Fibroblast of lung (primary cell): ENCODE results near the gene NTSR2. TPM values are rescaled to one million over a fixed set of nuclear protein-coding genes. Genes with fewer than 3 reads are reported as not detected.

Experiments
- DNase-seq, 2 donors: peaks; one replicate each; pipeline versions ENCODE4 v3.0.0 to v3.0.0-alpha.2; 2010; ENCODE audit warnings: low read depth in 2 of 2
- H2AFZ ChIP-seq: 2 replicates; pipeline ENCODE4 v1.5.1; 2012; ENCODE audit warnings: low read length, control low read depth, inconsistent platforms
- H3K27ac ChIP-seq: 2 replicates; pipeline ENCODE4 v1.5.1; 2011; ENCODE audit warnings: low read length, control low read depth; ENCODE audit not compliant: insufficient read depth
- H3K27me3 ChIP-seq: 2 replicates; pipeline ENCODE4 v1.5.1; 2011; ENCODE audit warnings: mild to moderate bottlenecking, low read length; ENCODE audit not compliant: control insufficient read depth, insufficient read depth
- H3K36me3 ChIP-seq: 2 replicates; pipeline ENCODE4 v1.5.1; 2011; ENCODE audit warnings: low read length; ENCODE audit not compliant: control insufficient read depth, insufficient read depth
- H3K4me1 ChIP-seq: 2 replicates; pipeline ENCODE4 v1.5.1; 2011; ENCODE audit warnings: low read length; ENCODE audit not compliant: control insufficient read depth, insufficient read depth; ENCODE audit errors: extremely low read depth
- H3K4me2 ChIP-seq: 2 replicates; pipeline ENCODE4 v1.5.1; 2011; ENCODE audit warnings: low read length, control low read depth; ENCODE audit not compliant: insufficient read depth; ENCODE audit errors: extremely low read depth
- H3K4me3 ChIP-seq, 4 experiments: fragments of 200-600 bp in 1 of 4; sonication (generic) in 1 of 4; replicated peaks in 1 of 4; 2 replicates each; pipeline ENCODE4 v1.5.1; 2011 to 2016; ENCODE audit warnings: low read length in 4 of 4, low read depth in 3 of 4, mild to moderate bottlenecking in 3 of 4, control low read depth in 2 of 4, inconsistent platforms in 1 of 4, mixed read lengths in 1 of 4; ENCODE audit not compliant: insufficient read depth in 1 of 4; ENCODE audit errors: control extremely low read depth in 1 of 4
- H3K79me2 ChIP-seq: 2 replicates; pipeline ENCODE4 v1.5.1; 2012; ENCODE audit warnings: mild to moderate bottlenecking, low read length, inconsistent platforms; ENCODE audit not compliant: control insufficient read depth, insufficient read depth
- H3K9ac ChIP-seq: 2 replicates; pipeline ENCODE4 v1.5.1; 2011; ENCODE audit warnings: mild to moderate bottlenecking, low read length, control low read depth; ENCODE audit not compliant: insufficient read depth
- H3K9me3 ChIP-seq: 2 replicates; pipeline ENCODE4 v1.5.1; 2012; ENCODE audit warnings: low read depth, low read length; ENCODE audit not compliant: control insufficient read depth, insufficient read depth
- H4K20me1 ChIP-seq: 2 replicates; pipeline ENCODE4 v1.5.1; 2011; ENCODE audit warnings: low read length; ENCODE audit not compliant: control insufficient read depth, insufficient read depth; ENCODE audit errors: extremely low read depth
- CTCF ChIP-seq, 2 donors: IDR thresholded peaks in 1 of 2; conservative IDR thresholded peaks in 1 of 2; 1 replicate in 1 of 2; 2 replicates in 1 of 2; pipeline ENCODE4 v1.5.1; 2011 to 2012; ENCODE audit warnings: low read length in 2 of 2, control low read depth in 1 of 2, inconsistent platforms in 1 of 2, low read depth in 1 of 2, mild to moderate bottlenecking in 1 of 2
- EZH2 ChIP-seq: IDR thresholded peaks from 2 replicates; pipeline ENCODE4 v1.5.1; 2012; ENCODE audit warnings: low read length, control low read depth, mild to moderate bottlenecking; ENCODE audit errors: missing control alignments
- polyA plus RNA-seq, 2 donors: library from polyadenylated mRNA; depleted of rRNA in 1 of 2; stranded (reverse) in 1 of 2; unstranded in 1 of 2; fragments of >200 nt; gene quantifications; 2 replicates each; pipeline ENCODE4 v1.2.1, GENCODE V29; 2011 to 2012; ENCODE audit warnings: missing spikeins in 1 of 2
- total RNA-seq: library from RNA; depleted of rRNA; stranded (reverse); fragments of >200 nt; gene quantifications from 2 replicates; pipeline ENCODE4 v1.2.1, GENCODE V29; 2014

The NTSR2 gene
- total and polyA plus RNA-seq, 2 donors (not counting 1 experiment from before 2014, with no cell fraction given): not detected

- H3K9ac ChIP-seq: no peak overlapping the region
- H2AFZ ChIP-seq: no peak overlapping the region
- H3K27me3 ChIP-seq: no peaks in the 10 kb centered on the region
- TF ChIP-seq CTCF (conservative IDR thresholded peaks at IDR 0.05 in 1 of 2, IDR thresholded peaks at IDR 0.05 in 1 of 2; ENCODE audit: low read depth in 1 of 2, low read length in 2 of 2): no peak
- TF ChIP-seq EZH2: no peak
- H3K4me1 ChIP-seq: no peaks in the 10 kb centered on the region
- H3K36me3 ChIP-seq: no peaks in the 10 kb centered on the region
- no peaks in the 10 kb centered on the region for H3K9me3 ChIP-seq
- no peaks in the 10 kb centered on the region for H3K79me2 ChIP-seq
- H3K4me2 ChIP-seq: no peak overlapping the region
- no peak overlapping the region for H3K27ac ChIP-seq
- H3K4me3 ChIP-seq: no peak overlapping the region
- no peaks in the 10 kb centered on the region for H4K20me1 ChIP-seq
- no peak for DNase-seq
These were observed 34.9 kb downstream of the NTSR2 start for GRCh38 chr2:11635141-11635540.

- Histone ChIP-seq H2AFZ (no peak overlapping the region), H3K27me3 (no peaks in the 10 kb centered on the region), H3K4me1 (no peaks in the 10 kb centered on the region), H3K36me3 (no peaks in the 10 kb centered on the region), H3K27ac (no peak overlapping the region), H4K20me1 (no peaks in the 10 kb centered on the region), H3K4me3 (no peak overlapping the region), H3K9ac (no peak overlapping the region), H3K4me2 (no peak overlapping the region), H3K79me2 (no peaks in the 10 kb centered on the region), H3K9me3 (no peaks in the 10 kb centered on the region)
- DNase-seq: no peak
- TF ChIP-seq CTCF (conservative IDR thresholded peaks at IDR 0.05 in 1 of 2, IDR thresholded peaks at IDR 0.05 in 1 of 2; ENCODE audit: low read depth in 1 of 2, low read length in 2 of 2) (no peak), EZH2 (no peak)
These were observed 35.4 kb downstream of the NTSR2 start for GRCh38 chr2:11634584-11634983.

GRCh38 chr2:11633923-11634478 lies 36.0 kb downstream of the NTSR2 start:
- DNase-seq: no peak

More at GRCh38 chr2:11633923-11634478, 36.0 kb downstream of the NTSR2 start:
- no peaks in the 10 kb centered on the region for H3K4me1 ChIP-seq
- no peak for TF ChIP-seq EZH2
- no peak for TF ChIP-seq CTCF (conservative IDR thresholded peaks at IDR 0.05 in 1 of 2, IDR thresholded peaks at IDR 0.05 in 1 of 2; ENCODE audit: low read depth in 1 of 2, low read length in 2 of 2)
- H3K79me2 ChIP-seq: no peaks in the 10 kb centered on the region
- H3K27ac ChIP-seq: no peak overlapping the region
- no peaks in the 10 kb centered on the region for H3K27me3 ChIP-seq
- H3K4me2 ChIP-seq: no peak overlapping the region
- H2AFZ ChIP-seq: no peak overlapping the region
- no peaks in the 10 kb centered on the region for H3K9me3 ChIP-seq
- H4K20me1 ChIP-seq: no peaks in the 10 kb centered on the region
- no peak overlapping the region for H3K9ac ChIP-seq
- H3K36me3 ChIP-seq: no peaks in the 10 kb centered on the region
- no peak overlapping the region for H3K4me3 ChIP-seq
